ENCODE measurements around the gene ASXL3.

GRCh38 chr18:33583901-33584300 lies 5.9 kb downstream of the ASXL3 start:
- TF ChIP-seq CTCF (IDR thresholded peaks at IDR 0.05; ENCODE audit: poor library complexity, severe bottlenecking) (no peak), EZH2 (IDR thresholded peaks at IDR 0.05; ENCODE audit: borderline replicate concordance, insufficient read depth, low read length, poor library complexity, severe bottlenecking) (no peak)

Data from neural cell (in vitro differentiated cells).